A549 (cell line): ENCODE measurements around the gene FAM170B. TPM values are rescaled to one million over a fixed set of nuclear protein-coding genes. Genes with fewer than 3 reads are reported as not detected.

ENCODE experiments used
- ATAC-seq, 2 experiments: fragments of 200-7000 bp in 1 of 2; fragments of >200 bp in 1 of 2; cut with Nextera tagmentation in 1 of 2; cut with Tn5 transposase in 1 of 2; 3 replicates each; pipeline versions ENCODE4 v1.8.0 to v1.9.1; 2018 to 2020; ENCODE audit warnings: mild to moderate bottlenecking in 1 of 2, moderate library complexity in 1 of 2
- CTCF ChIA-PET: fragments of 300-600 bp; sonication (Branson Sonifier 250); formaldehyde crosslinking; extraction: SDS; loops from one replicate; lab custom pipeline; 2021; ENCODE audit warnings: antibody characterized with exemption, inconsistent platforms; lab: Yijun Ruan, JAX
- POLR2A ChIA-PET: fragments of 350-600 bp; formaldehyde crosslinking; extraction: SDS; loops from one replicate; lab custom pipeline; 2021; ENCODE audit warnings: antibody characterized with exemption, inconsistent platforms; lab: Yijun Ruan, JAX
- DNase-seq, 2 experiments: peaks; one replicate each; pipeline versions ENCODE4 v3.0.0 to v3.0.0-alpha.2; 2011 to 2016; ENCODE audit warnings: low read depth in 1 of 2, low spot score in 1 of 2
- FAIRE-seq: peaks from 2 replicates; lab custom pipeline; 2011; peaks lifted over from hg19 to GRCh38; lab: Jason Lieb, UNC
- H3K27ac ChIP-seq, 2 experiments: fragments of >200 bp; sonication (Bioruptor Twin); formaldehyde crosslinking; 3 replicates each; pipeline ENCODE4 v1.5.1; 2016 to 2017
- H3K4me1 ChIP-seq: fragments of >200 bp; sonication (Bioruptor Twin); formaldehyde crosslinking; 3 replicates; pipeline ENCODE4 v1.6.1; 2016
- H3K4me2 ChIP-seq: fragments of >200 bp; sonication (Bioruptor Twin); formaldehyde crosslinking; 3 replicates; pipeline ENCODE4 v1.6.1; 2016
- H3K4me3 ChIP-seq: fragments of >200 bp; sonication (Bioruptor Twin); formaldehyde crosslinking; 3 replicates; pipeline ENCODE4 v1.5.1; 2016
- H3K9me3 ChIP-seq: fragments of >200 bp; sonication (Bioruptor Twin); formaldehyde crosslinking; 3 replicates; pipeline ENCODE4 v1.6.1; 2016
- BCL3 ChIP-seq: fragments of >200 bp; sonication (Bioruptor Twin); formaldehyde crosslinking; IDR thresholded peaks from 3 replicates; pipeline ENCODE4 v1.6.1; 2016
- E2F6 ChIP-seq: IDR thresholded peaks from 2 replicates; pipeline ENCODE4 v1.6.1; 2012; ENCODE audit warnings: low read depth, borderline replicate concordance
- ELK1 ChIP-seq: fragments of 150-350 bp; IDR thresholded peaks from 2 replicates; pipeline ENCODE4 v1.6.1; 2014; ENCODE audit warnings: low read depth, mild to moderate bottlenecking, low read length
- EP300 ChIP-seq, 2 experiments: fragments of >200 bp; sonication (Bioruptor Twin); formaldehyde crosslinking; IDR thresholded peaks; 2 replicates in 1 of 2; 3 replicates in 1 of 2; pipeline ENCODE4 v1.6.1; 2016 to 2017
- HDAC2 ChIP-seq: fragments of 200-600 bp; sonication (generic); IDR thresholded peaks from 2 replicates; pipeline ENCODE4 v1.6.1; 2016
- HOXA7 ChIP-seq: fragments of 250-450 bp; sonication (Bioruptor Pico); IDR thresholded peaks from 2 replicates; pipeline ENCODE4 v1.5.0; 2020; ENCODE audit warnings: mild to moderate bottlenecking, moderate library complexity
- HOXB13 ChIP-seq: fragments of 250-450 bp; sonication (Bioruptor Pico); IDR thresholded peaks from 2 replicates; pipeline ENCODE4 v1.5.0; 2020; ENCODE audit warnings: low read depth, mild to moderate bottlenecking, moderate library complexity
- JUN ChIP-seq, 2 experiments: fragments of >200 bp; sonication (Bioruptor Twin); formaldehyde crosslinking; IDR thresholded peaks; 2 replicates in 1 of 2; 3 replicates in 1 of 2; pipeline ENCODE4 v1.6.1; 2016 to 2017
- MAX ChIP-seq: IDR thresholded peaks from 2 replicates; pipeline ENCODE4 v1.6.1; 2012
- NPAS2 ChIP-seq: fragments of 250-450 bp; sonication (Bioruptor Pico); IDR thresholded peaks from 2 replicates; pipeline ENCODE4 v1.8.0; 2022; ENCODE audit warnings: mild to moderate bottlenecking, moderate library complexity, borderline replicate concordance
- NR3C1 ChIP-seq: fragments of >200 bp; sonication (Bioruptor Twin); formaldehyde crosslinking; IDR thresholded peaks from 3 replicates; pipeline ENCODE4 v1.6.1; 2017
- PHF8 ChIP-seq: fragments of 200-600 bp; sonication (generic); IDR thresholded peaks from 2 replicates; pipeline ENCODE4 v1.6.1; 2016; ENCODE audit warnings: low read depth, mild to moderate bottlenecking, antibody characterized with exemption, moderate library complexity, borderline replicate concordance
- RAD21 ChIP-seq, 2 experiments: fragments of >200 bp in 1 of 2; sonication (Bioruptor Twin) in 1 of 2; formaldehyde crosslinking in 1 of 2; IDR thresholded peaks in 1 of 2; conservative IDR thresholded peaks in 1 of 2; 2 replicates in 1 of 2; 3 replicates in 1 of 2; pipeline ENCODE4 v1.6.1; 2012 to 2018; ENCODE audit warnings: inconsistent platforms in 1 of 2
- REST ChIP-seq: fragments of 200-600 bp; sonication (generic); IDR thresholded peaks from 2 replicates; pipeline ENCODE4 v1.6.1; 2016; ENCODE audit warnings: antibody characterized with exemption, mild to moderate bottlenecking, moderate library complexity
- RFX5 ChIP-seq: fragments of 450-650 bp; IDR thresholded peaks from 2 replicates; pipeline ENCODE4 v1.7.1; 2014; ENCODE audit warnings: antibody characterized with exemption, mild to moderate bottlenecking, moderate library complexity
- RNF2 ChIP-seq: fragments of 200-600 bp; sonication (generic); IDR thresholded peaks from 2 replicates; pipeline ENCODE4 v1.6.1; 2016; ENCODE audit warnings: low read depth, mild to moderate bottlenecking, antibody characterized with exemption, moderate library complexity, borderline replicate concordance
- TFCP2L1 ChIP-seq: fragments of 250-450 bp; sonication (Bioruptor Pico); IDR thresholded peaks from 2 replicates; pipeline ENCODE4 v1.5.0; 2021; ENCODE audit warnings: mild to moderate bottlenecking
- ZSCAN20 ChIP-seq: fragments of 250-450 bp; sonication (Bioruptor Pico); IDR thresholded peaks from 2 replicates; pipeline ENCODE4 v1.8.0; 2022; ENCODE audit warnings: mild to moderate bottlenecking, moderate library complexity
- WGBS: methylation state at CpG from one replicate; pipeline ENCODE4 v1.1.6; 2017; ENCODE audit errors: missing lambda C conversion rate; 5-methylcytosine and 5-hydroxymethylcytosine counted together
- polyA plus RNA-seq, 4 experiments: library from polyadenylated mRNA; depleted of rRNA in 3 of 4; stranded (reverse); fragments of >200 nt; fragmentation: RNase III in 1 of 4; extraction: RNeasy Plus Mini Kit Qiagen cat#74134 plus additional on column Dnase treatment in 1 of 4; gene quantifications; 2 replicates in 3 of 4; 3 replicates in 1 of 4; pipeline ENCODE4 v1.2.3, GENCODE V29; 2011 to 2017

Gene FAM170B
- polyA plus RNA-seq, 2 of the 4 experiments (the other 2 are of a cell fraction) = not detected

GRCh38 chr10:49089152-49089551 is 44.7 kb downstream of the FAM170B start (continued):
- TF ChIP-seq RNF2 = no peak
- TF ChIP-seq MAX = no peak
- no peak for TF ChIP-seq REST

- DNase-seq (no peak), FAIRE-seq (no peak), ATAC-seq (no peak)
- TF ChIP-seq RAD21 (conservative IDR thresholded peaks at IDR 0.05 in 1 of 2, IDR thresholded peaks at IDR 0.05 in 1 of 2) = no peak
- TF ChIP-seq ZSCAN20 (CRISPR knock-in tag) = no peak
- TF ChIP-seq JUN (IDR thresholded peaks at IDR 0.05) = no peak
- TF ChIP-seq HDAC2 = no peak
- no peak overlapping the region for H3K27ac ChIP-seq
- H3K9me3 ChIP-seq = peaks cover 13% of the 10 kb centered on the region
- 2% methylated on average over 3 of the region's 3 CpGs for WGBS
- no peak overlapping the region for H3K4me3 ChIP-seq
- CTCF ChIA-PET = no interaction called here
- no peaks in the 10 kb centered on the region for H3K4me1 ChIP-seq
- POLR2A ChIA-PET = no interaction called here
- H3K4me2 ChIP-seq = no peak overlapping the region
Observed at GRCh38 chr10:49086889-49087288, 46.9 kb downstream of the FAM170B start.

- DNase-seq = no peak
- no peak for TF ChIP-seq E2F6
- TF ChIP-seq NR3C1 = no peak
- no peak for TF ChIP-seq BCL3
- TF ChIP-seq HOXB13 (CRISPR knock-in tag) = no peak
- TF ChIP-seq RFX5 = no peak
- no peak for FAIRE-seq
- ATAC-seq = no peak
- WGBS = 59% methylated on average over 8 of the region's 8 CpGs
- Histone ChIP-seq H3K27ac (no peak overlapping the region), H3K4me1 (no peaks in the 10 kb centered on the region), H3K4me3 (no peak overlapping the region), H3K9me3 (peaks cover 13% of the 10 kb centered on the region), H3K4me2 (no peak overlapping the region)
- ChIA-PET CTCF (no interaction called here), POLR2A (no interaction called here)
Observed at GRCh38 chr10:49083261-49083660, 50.6 kb downstream of the FAM170B start.

- H3K4me3 ChIP-seq = no peak overlapping the region
- TF ChIP-seq NPAS2 (CRISPR knock-in tag) = no peak
- TF ChIP-seq E2F6 = no peak
- no peak for TF ChIP-seq TFCP2L1 (CRISPR knock-in tag)
- TF ChIP-seq RNF2 = no peak
- TF ChIP-seq RFX5 = no peak
- TF ChIP-seq ELK1 = no peak
- TF ChIP-seq PHF8 = no peak
- TF ChIP-seq HOXA7 (CRISPR knock-in tag) = no peak
- no peak for TF ChIP-seq EP300 (IDR thresholded peaks at IDR 0.05)
- TF ChIP-seq, all 56 proteins: peak for 0
- Histone ChIP-seq H3K4me2 (no peak overlapping the region), H3K4me1 (no peaks in the 10 kb centered on the region), H3K9me3 (peaks cover 13% of the 10 kb centered on the region), H3K27ac (no peak overlapping the region)
- WGBS = 47% methylated on average over 1 of the region's 2 CpGs
- no peak for ATAC-seq
- DNase-seq = no peak
- FAIRE-seq = no peak
- ChIA-PET CTCF (no interaction called here), POLR2A (no interaction called here)
Observed at GRCh38 chr10:49082766-49083165, 51.1 kb downstream of the FAM170B start.
